D721Med (cell line): Measurements from ENCODE around the gene ZNF69.
"Not testable (repeated sequence)": the region's sequence is repeated elsewhere in the genome, so short reads cannot be mapped to it uniquely, and the experiment has no call there.

Experiments
- DNase-seq: peaks from one replicate; pipeline ENCODE4 v3.0.0; 2011; ENCODE audit warnings: low spot score; ENCODE audit not compliant: insufficient read length
- FAIRE-seq: peaks from 2 replicates; lab custom pipeline; 2011; peaks lifted over from hg19 to GRCh38; lab: Jason Lieb, UNC
- TF ChIP-seq, protein P1 (sequence below): IDR thresholded peaks from 2 replicates; pipeline ENCODE4 v1.5.1; 2012; ENCODE audit warnings: mild to moderate bottlenecking, control low read depth; ENCODE audit not compliant: insufficient read depth; ENCODE audit errors: missing control alignments

The ZNF69 gene

DNA sequence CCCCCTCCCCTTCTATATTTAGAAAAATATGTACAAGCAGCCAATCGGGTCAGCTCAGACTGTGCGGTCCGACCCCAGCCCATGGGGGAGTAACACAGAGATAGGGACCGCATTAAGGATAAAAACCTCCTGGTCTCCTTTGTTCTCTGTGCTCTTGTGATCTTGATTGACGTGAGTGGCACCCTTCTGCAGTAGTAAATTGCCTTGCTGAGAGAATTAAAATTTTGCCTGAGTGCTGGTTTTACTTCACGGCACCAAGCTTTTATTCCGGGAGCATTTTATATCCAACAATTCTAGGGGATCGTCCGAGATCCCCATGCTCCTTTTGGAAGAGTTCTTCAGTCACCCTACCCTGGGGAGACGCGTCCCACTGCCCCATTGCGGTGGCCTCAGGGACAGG is 7.0 kb upstream of the ZNF69 start:
- DNase-seq = no peak
- FAIRE-seq = no peak
- TF ChIP-seq, protein P1, sequence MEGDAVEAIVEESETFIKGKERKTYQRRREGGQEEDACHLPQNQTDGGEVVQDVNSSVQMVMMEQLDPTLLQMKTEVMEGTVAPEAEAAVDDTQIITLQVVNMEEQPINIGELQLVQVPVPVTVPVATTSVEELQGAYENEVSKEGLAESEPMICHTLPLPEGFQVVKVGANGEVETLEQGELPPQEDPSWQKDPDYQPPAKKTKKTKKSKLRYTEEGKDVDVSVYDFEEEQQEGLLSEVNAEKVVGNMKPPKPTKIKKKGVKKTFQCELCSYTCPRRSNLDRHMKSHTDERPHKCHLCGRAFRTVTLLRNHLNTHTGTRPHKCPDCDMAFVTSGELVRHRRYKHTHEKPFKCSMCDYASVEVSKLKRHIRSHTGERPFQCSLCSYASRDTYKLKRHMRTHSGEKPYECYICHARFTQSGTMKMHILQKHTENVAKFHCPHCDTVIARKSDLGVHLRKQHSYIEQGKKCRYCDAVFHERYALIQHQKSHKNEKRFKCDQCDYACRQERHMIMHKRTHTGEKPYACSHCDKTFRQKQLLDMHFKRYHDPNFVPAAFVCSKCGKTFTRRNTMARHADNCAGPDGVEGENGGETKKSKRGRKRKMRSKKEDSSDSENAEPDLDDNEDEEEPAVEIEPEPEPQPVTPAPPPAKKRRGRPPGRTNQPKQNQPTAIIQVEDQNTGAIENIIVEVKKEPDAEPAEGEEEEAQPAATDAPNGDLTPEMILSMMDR = no peak

DNA sequence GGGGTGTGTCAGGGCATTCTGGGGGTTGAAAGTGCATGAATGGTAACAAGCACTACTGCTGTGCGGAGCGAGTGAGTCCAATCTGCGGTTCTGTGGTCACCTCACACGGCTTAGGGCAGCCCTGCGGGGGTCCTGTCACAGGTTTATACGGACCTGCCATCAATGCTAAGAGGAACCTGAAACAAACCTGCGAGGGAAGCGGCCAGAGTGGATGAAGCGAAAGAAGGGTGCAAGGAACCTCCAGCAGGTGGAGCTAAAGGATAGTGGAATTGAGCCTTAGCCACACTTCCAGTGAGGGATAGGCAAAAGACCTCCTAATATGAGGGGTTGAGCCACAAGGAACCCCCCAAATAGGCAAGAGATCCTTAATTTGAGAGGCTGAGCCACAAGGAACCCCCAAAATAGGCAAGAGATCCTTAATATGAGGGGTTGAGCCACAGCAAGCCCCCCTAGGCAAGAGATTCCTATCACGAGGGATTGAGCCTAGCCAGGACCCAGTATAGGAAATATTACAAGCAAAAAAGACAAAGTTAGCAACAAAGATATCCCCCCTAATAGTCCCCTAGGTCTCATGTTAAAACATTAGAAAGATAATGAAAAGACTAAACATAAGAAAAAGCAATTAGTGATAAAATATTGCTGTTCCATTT is 6.3 kb upstream of the ZNF69 start:
- TF ChIP-seq, protein P1 = peak; percentile 77
- FAIRE-seq (peak; percentile 46), DNase-seq (peak; percentile 81)

DNA sequence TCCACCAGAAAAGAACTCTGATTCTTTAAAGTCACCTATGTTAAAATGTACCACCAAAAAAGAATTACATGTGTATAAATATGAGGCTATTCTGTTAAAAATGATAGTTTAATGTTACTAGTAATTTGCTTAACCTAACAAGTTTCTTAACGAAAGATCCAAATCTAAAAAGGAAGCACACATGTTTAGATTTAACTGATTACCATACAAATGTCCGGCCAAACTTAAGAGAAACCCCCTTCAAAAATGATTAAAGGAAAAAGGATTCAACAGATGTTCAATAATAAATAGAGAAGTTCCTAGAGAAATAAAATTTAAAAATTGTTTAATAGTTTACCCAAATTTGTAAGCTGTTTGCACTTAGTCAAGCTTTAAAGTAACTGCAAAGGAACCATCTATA is 5.0 kb upstream of the ZNF69 start:
- DNase-seq (no peak), FAIRE-seq (no peak)
- TF ChIP-seq, protein P1 = no peak

DNA sequence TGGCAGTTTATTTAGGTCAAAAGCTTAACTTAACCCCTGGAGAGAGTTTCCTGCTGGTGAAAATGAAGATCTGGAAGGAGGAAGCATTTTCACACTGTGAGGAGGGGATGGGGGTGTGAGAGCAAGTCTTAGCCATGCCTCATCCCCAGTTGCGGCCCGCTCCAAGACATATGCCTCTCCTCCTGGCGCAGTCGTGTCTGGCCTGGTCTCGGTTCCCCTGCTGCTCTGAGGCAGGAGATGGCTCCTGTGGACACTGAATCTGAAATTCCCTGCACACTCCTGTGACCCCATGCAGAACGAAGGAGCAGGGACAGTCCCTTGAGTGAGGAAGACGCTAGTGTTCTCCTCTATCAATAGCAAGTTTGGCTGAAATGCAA is 360 bp upstream of the ZNF69 start:
- TF ChIP-seq, protein P1 = no peak
- DNase-seq (no peak), FAIRE-seq (no peak)

DNA sequence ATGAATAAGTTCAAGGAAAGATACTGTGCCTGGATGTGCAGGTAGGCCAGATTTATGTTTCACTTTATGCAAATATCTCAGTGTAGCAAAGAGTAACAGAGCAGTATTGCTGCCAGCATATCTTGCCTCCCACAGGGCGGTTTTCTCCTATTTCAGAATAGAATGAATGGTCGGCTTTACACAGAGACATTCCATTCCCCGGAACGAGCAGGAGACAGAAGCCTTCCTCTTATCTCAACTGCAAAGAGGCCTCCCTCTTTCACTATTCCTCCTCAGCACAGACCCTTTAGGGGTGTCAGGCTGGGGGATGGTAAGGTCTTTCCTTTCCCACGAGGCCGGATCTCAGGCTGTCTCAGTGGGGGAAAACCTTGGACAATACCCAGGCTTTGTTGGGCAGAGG is 2.3 kb downstream of the ZNF69 start:
- not testable (repeated sequence) for DNase-seq, FAIRE-seq

DNA sequence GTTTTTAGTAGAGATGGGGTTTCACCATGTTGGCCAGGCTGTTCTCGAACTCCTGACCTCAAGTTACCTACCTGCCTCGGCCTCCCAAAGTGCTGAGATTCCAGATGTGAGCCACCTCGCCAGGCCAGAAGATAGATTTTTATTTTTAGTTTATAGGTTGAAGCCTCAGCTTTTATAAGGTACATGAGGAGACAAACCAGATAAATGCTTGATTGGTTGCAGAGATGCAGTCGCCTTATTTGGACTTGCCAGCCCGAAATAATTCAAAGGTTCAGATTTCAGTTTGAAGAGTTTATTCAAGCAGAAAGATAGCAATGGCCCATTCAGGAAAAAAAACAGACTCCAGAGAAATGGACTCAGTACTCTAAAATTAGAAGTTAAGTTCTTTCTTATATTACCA is 3.1 kb downstream of the ZNF69 start:
- no peak for FAIRE-seq
- TF ChIP-seq, protein P1 = no peak
- DNase-seq = no peak

DNA sequence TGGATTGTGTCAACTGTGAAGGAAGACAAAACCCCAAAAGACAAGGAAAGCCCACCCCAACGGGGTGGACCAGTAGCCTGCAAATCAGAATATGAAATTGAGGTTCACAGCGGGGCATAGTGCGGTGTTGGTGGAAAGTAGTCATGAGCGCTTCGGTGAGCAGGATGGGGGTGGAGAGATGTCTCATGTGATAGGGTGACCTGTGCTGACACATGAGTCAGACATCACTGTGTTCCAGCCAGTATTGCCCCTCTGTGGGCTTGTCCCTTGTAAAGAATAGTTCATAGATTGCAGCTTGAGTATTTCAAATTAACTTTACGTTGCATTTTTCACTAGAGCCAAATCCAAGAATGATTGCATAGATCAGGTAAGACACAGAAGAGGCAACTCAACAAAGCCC is 7.3 kb downstream of the ZNF69 start:
- DNase-seq (no peak), FAIRE-seq (no peak)
- TF ChIP-seq, protein P1 = no peak

DNA sequence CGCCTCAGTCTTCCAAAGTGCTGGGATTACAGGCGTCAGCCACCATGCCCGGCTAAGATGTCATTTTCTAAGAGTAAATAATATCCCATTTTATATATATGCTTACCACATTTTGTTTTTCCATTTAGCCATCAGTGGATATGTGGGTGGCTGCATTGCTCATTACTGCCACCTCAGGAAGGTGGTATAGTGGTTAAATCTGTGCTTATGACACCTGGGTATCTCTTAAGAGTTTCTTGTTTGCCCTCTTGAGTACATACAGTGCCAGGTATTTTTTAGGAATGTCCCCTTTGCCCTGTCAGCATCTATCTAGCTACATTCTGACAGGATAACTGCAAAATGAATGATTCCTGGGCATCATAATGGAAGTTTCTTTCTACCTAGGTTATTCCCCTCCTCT is 14.6 kb downstream of the ZNF69 start:
- FAIRE-seq (no peak), DNase-seq (no peak)
- TF ChIP-seq, protein P1 = no peak
